Dedifferentiated amniotic fluid mesenchymal stem cell (primary cell): ENCODE measurements around the gene ACSM2A.
"Not testable (repeated sequence)": the region's sequence is repeated elsewhere in the genome, so short reads cannot be mapped to it uniquely, and the experiment has no call there.

Source experiments
- DNase-seq: peaks from one replicate; pipeline ENCODE4 v3.0.0-alpha.2; 2016; ENCODE audit errors: extremely low spot score

Gene ACSM2A

GRCh38 chr16:20451364-20451763, at the start of gene ACSM2A:
TSS of gene ACSM2A (plus strand) at chr16:20451521. CDS start at chr16:20460115, 8,594 bp downstream.
- DNase-seq: not testable (repeated sequence)

GRCh38 chr16:20402651-20403050, 48.7 kb upstream of the ACSM2A start:
- no peak for DNase-seq

- no peak for DNase-seq
These were observed 46.7 kb upstream of the ACSM2A start, which contains the start of gene PDILT for GRCh38 chr16:20404637-20405036. TSS of gene PDILT (minus strand) at chr16:20404737. CDS start at chr16:20399300, 5,437 bp downstream.

- DNase-seq: no peak
These were observed 41.8 kb upstream of the ACSM2A start, which contains the start of gene ACSM5 for GRCh38 chr16:20409398-20410120. TSS of gene ACSM5 (plus strand) at chr16:20409534. CDS start at chr16:20411485, 1,951 bp downstream.

GRCh38 chr16:20410121-20410723, 41.1 kb upstream of the ACSM2A start:
- DNase-seq: no peak

GRCh38 chr16:20411055-20411454, 40.3 kb upstream of the ACSM2A start:
- no peak for DNase-seq

GRCh38 chr16:20415541-20415940, 35.8 kb upstream of the ACSM2A start:
- no peak for DNase-seq

GRCh38 chr16:20419093-20419492, 32.2 kb upstream of the ACSM2A start:
- not testable (repeated sequence) for DNase-seq

GRCh38 chr16:20421748-20422147, 29.6 kb upstream of the ACSM2A start:
- not testable (repeated sequence) for DNase-seq

- not testable (repeated sequence) for DNase-seq
These were observed 27.6 kb upstream of the ACSM2A start for GRCh38 chr16:20423772-20424128.

GRCh38 chr16:20424129-20424866, 27.0 kb upstream of the ACSM2A start:
- DNase-seq: no peak

GRCh38 chr16:20427401-20427797, 23.9 kb upstream of the ACSM2A start:
- not testable (repeated sequence) for DNase-seq

- DNase-seq: not testable (repeated sequence)
These were observed 21.8 kb upstream of the ACSM2A start for GRCh38 chr16:20429499-20429898.

GRCh38 chr16:20430480-20430879, 20.8 kb upstream of the ACSM2A start:
- not testable (repeated sequence) for DNase-seq

- DNase-seq: no peak
These were observed 20.4 kb upstream of the ACSM2A start for GRCh38 chr16:20430948-20431347.

GRCh38 chr16:20438950-20439349, 12.4 kb upstream of the ACSM2A start:
- DNase-seq: not testable (repeated sequence)

GRCh38 chr16:20439820-20440231, 11.5 kb upstream of the ACSM2A start:
- DNase-seq: not testable (repeated sequence)

GRCh38 chr16:20440731-20441130, 10.6 kb upstream of the ACSM2A start:
- not testable (repeated sequence) for DNase-seq

- DNase-seq: no peak
These were observed 10.1 kb upstream of the ACSM2A start for GRCh38 chr16:20441191-20441590.

- not testable (repeated sequence) for DNase-seq
These were observed 9.5 kb upstream of the ACSM2A start for GRCh38 chr16:20441859-20442258.

- DNase-seq: not testable (repeated sequence)
These were observed 4.5 kb upstream of the ACSM2A start for GRCh38 chr16:20446652-20447393.

GRCh38 chr16:20453633-20454032, 2.3 kb downstream of the ACSM2A start:
- not testable (repeated sequence) for DNase-seq
